HG02763 (cell line): Measurements from ENCODE around the gene TPK1.

ENCODE experiments used
- ATAC-seq: cut with Tn5 transposase; IDR thresholded peaks from one replicate; pipeline ENCODE4 v1.9.1; 2021; ENCODE audit warnings: mild to moderate bottlenecking, moderate library complexity; ENCODE audit not compliant: unreplicated experiment

Gene TPK1

DNA sequence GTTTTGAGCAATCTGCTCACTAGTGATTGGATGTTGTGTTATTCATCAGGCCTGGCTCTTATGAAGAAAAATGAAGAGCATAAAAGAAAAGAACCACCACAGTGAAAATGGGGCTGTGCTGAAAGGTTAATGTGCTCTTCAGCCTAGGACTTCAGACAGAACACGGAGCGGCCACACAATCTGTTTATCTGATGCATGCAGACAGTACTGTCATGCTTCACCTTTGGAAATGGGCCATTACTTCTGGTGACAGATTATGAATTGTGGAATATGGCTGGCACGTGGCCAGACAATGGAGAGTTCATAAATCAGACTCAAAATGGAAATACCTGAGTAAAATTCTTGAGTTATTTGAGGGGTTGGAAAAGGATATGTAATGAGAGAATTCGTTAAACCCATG lies 346.3 kb downstream of the TPK1 start:
- ATAC-seq = no peak

DNA sequence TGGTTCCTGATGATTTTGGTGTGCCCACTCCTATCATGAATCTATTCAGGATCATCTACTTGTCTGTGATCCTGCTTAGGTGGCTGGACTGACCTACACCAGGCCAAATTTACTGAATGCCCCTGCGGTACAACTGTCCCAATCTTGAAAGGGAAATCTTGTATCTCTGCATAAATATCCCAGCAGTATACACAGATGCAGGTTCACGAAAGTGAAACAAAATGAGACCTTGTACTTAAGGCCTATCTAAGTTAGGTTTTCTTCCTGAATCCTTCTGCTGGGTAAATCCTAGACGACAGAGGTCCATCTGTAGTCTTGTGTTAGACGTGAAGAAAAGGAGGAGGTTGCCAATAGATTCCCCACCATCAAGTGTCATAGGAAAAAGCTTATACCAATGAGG lies 346.9 kb downstream of the TPK1 start:
- no peak for ATAC-seq

DNA sequence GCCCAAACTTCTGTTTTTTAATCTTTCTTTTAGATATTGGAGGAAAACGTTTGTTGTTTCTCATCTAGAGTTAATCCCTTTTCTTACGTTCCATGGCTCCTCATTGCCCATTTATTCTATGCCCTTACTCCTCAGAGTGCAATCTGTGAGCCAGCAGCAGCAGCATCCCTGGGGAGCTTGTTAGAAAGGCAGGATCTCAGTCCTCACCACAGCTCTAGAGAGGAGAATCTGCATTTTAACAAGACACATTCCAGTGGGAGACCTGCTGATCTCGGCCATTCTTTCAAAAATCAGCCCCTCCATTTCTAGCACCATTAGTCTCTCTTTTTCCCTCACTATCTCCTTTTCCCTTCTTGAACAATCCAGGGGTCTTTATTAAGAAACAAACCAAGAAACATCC lies 348.0 kb downstream of the TPK1 start:
- ATAC-seq = no peak

DNA sequence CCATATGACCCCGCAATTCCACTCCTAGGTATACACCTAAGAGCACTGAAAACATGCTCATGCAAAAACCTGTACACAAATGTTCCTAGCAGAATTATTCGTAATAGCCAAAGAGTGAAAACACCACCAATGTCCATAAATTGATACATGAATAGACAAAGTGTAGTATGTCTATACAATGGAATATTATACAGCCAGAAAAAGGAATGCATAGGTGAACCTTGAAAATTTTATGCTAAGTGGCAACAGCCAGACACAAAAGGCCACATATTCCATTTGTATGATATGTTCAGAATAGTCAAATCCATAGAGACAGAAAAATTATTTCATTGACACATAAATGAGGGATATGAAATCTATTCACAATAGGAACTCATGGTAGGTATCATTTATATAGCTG lies 351.4 kb downstream of the TPK1 start:
- ATAC-seq = no peak

DNA sequence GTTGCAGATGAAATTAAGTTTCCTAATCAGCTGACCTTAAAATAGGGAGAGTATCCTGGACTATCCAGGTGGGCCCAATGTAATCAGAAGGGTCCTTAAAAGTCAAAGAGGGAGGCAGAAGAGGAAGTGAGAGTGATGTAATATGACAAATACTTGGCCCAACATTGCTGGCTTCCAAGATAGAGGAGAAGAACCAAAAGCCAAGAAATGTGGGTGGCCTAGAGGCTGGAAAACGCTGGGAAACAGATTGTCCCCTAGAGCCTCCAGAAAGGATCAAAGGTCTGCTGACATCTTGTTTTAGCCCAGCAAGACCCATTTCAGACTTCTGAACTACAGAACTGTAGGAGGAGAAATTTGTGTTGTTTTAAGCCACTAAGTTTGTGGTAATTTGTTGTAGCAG lies 352.7 kb downstream of the TPK1 start:
- no peak for ATAC-seq

GRCh38 chr7:144481833-144482232 lies 354.0 kb downstream of the TPK1 start:
- ATAC-seq = no peak

- no peak for ATAC-seq
Observed at GRCh38 chr7:144477348-144477747, 358.5 kb downstream of the TPK1 start.

DNA sequence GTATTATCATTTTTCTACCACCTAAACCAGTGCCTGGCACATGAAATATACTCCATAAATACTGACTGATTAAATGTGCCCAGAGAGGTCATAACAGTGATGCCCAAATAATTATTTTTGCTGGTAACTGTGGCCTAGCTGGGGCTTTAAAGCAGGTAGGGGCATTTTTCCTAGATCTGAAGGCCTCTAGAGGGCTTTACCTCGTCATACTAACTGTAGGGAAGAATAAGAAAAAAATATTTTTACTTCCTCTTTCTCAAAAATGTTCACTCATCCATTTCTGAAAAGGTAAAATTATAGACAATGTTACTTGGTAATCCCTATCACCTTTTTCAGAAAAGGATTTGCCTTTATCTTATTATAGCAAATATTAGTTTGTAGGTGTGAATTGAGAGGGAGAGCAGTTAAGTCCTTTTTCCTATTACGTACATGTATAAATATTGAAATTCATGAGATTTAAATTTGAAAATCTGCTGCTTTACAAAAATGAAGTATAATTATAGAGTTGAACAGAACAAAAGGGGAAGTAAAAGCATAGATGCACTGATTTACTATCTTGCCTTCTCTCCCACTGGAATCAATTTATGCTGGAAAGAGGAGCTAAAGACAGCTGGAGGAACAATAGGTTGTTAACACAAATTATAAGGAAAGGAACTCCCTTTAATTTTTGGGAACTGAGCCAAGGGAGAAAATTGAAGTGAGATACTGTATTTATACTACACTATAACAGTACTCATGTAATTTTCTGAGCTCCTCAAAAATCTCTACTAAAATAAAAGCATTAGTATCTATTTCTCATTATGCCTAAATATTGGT lies 360.8 kb downstream of the TPK1 start:
- no peak for ATAC-seq

DNA sequence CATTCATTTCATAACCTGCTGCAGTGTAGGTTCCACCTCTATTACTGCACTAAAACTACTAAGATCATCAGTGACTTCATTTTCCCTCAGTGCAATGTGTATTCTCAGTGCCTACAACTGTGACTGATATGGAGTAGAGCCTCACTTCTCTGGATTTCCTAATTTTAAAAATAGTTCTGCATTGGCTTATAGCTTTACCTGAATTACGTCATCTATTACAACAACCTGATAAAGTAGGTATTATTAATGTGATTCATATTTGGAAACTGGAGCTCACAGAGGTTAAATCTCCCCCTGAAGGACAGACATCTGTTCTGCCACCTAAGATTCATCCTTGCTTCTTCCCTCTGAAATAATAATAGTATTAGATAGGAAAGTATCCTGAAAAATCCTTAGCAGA lies 361.5 kb downstream of the TPK1 start:
- no peak for ATAC-seq

DNA sequence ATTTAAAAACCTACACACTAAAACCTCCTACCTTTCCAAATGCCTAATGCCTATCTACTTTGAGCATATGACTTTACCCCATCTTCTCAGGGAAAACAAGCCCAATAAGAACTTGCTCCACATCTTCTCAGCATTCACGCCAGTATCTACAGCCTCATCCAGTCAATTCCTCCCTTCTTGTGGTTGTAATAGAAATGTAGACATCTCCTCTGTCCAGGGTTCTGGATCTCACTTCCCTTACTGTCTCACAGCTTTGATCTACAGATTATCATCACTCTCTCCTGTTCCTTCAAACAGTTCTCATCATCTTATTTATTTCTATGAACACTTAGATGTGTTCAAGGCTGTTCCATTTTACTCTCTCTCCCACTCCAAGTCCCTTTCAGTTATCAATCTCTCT lies 361.9 kb downstream of the TPK1 start:
- no peak for ATAC-seq

GRCh38 chr7:144470078-144470477 lies 365.8 kb downstream of the TPK1 start:
- no peak for ATAC-seq

- ATAC-seq = no peak
Observed at GRCh38 chr7:144468990-144469732, 366.7 kb downstream of the TPK1 start.

DNA sequence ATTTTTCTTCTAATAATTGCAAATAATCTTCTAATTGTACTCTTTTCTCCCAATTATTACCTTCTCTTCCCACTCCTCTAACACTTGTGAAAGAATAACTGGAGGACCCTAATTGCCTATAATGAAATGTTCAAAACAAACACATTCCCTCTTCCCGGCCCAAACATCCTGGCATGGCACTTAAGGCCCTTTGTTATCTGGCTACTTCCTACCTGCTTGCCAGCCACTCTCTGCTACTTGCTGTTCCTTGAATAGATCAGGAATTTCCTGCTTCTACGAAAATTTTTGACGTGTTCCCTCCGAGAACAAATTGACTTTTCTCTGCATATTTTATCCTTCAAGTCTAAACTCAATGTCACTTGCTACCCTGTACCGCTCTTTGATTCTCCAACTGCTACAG lies 376.2 kb downstream of the TPK1 start:
- ATAC-seq = no peak

DNA sequence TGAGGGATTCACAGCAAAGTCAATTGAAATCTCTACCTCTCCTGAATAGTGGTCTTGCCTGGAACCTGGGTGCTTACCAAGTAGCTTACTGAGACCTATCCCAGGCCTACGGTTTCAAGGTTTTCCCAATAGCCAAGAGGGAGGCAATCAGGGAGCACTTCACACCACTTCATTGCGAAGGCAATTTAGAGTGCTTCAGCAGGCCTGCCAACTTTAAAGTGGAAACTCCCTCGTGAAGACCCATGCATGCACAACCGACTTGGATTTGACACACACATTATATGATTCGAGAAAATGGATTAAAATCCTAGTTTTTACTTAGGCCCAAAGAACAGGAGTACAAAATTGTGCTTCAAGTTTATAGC lies 380.8 kb downstream of the TPK1 start:
- no peak for ATAC-seq

DNA sequence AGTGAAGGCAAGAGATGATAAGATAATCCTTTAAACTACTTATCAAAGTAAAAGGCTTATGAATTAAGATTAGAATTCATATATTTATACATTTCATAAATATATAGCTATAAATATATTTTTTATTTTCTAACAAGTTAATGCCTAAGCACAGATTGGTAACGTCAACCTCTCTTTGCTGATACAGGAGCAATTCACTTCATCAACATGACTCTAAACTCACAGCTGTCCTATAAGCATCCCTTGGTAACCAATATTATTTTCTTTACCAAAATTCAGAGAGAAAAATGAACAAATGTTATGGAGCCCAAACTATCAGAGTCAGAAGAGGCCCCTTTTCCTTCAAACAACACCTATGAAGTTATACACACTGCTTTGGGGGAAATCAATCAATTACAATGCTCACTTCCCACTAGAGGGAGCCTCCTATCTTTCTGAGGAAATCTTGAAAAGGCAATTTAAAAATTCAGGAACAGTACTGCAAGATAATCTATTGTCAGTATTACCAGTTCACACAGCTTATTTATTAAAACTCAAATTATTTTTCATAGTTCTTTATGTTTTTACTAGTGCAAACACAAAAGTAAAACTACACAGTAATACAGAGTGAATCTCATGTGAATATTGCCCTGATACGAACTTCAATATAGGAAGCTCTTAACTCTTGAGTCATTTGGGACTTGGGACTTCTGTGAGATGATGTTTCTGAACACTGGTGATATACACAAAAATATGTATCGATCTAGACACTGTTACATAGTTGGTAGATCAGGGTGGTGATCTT lies 381.4 kb downstream of the TPK1 start:
- ATAC-seq = no peak

GRCh38 chr7:144452064-144452463 lies 383.8 kb downstream of the TPK1 start:
- no peak for ATAC-seq

- ATAC-seq = no peak
Observed at GRCh38 chr7:144445590-144445989, 390.3 kb downstream of the TPK1 start.

DNA sequence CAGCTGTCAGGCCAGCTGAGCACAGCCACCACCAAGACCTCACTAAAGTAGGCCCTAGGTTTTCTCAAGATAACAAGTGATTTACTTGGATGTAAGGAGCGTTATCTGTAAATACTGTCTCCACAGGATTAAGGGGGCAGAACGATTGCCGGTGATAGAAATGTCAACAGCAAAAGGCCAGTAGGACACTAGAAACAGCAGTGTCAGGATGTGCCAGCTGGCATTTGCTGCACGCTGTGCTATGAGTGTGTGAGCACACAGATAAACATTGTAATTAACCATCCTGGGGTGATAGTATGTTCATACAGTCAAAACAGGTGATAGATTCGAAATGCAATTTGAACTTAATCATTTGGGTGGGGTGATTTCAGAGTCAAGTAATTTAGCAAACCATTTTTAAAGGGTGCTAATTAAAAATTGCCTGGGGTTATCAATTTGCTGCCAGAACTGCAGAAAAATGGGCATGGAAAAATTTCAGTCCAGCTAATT lies 396.1 kb downstream of the TPK1 start:
- ATAC-seq = no peak

- no peak for ATAC-seq
Observed at GRCh38 chr7:144438759-144439158, 397.1 kb downstream of the TPK1 start.

- no peak for ATAC-seq
Observed at GRCh38 chr7:144437370-144438191, 398.3 kb downstream of the TPK1 start.

GRCh38 chr7:144436500-144436899 lies 399.4 kb downstream of the TPK1 start:
- ATAC-seq = no peak
